NCI-H1417 (cell line): ENCODE measurements around the gene BICC1.
A peak's percentile ranks its signal among the peaks of the same experiment; 100 is the strongest.

Experiments
- DNase-seq, 3 experiments: peaks; one replicate each; lab custom pipeline; 2025; lab: John Stamatoyannopoulos, UW

BICC1 gene

GRCh38 chr10:58515291-58515941 lies 2.7 kb downstream of the BICC1 start:
- no peak for DNase-seq

- no peak for DNase-seq
These were observed 3.4 kb downstream of the BICC1 start for GRCh38 chr10:58516119-58516518.

GRCh38 chr10:58516671-58517070 lies 4.0 kb downstream of the BICC1 start:
- no peak for DNase-seq

GRCh38 chr10:58517081-58517480 lies 4.4 kb downstream of the BICC1 start:
- DNase-seq: no peak

- DNase-seq: no peak
These were observed 5.1 kb downstream of the BICC1 start for GRCh38 chr10:58517491-58518355.

GRCh38 chr10:58518775-58519174 lies 6.1 kb downstream of the BICC1 start:
- DNase-seq: no peak

GRCh38 chr10:58529077-58529728 lies 16.5 kb downstream of the BICC1 start:
- DNase-seq: no peak

- DNase-seq: peak; percentile 39 to 76 (median 47)
These were observed 18.5 kb downstream of the BICC1 start for GRCh38 chr10:58531084-58531695.

- DNase-seq: no peak
These were observed 22.6 kb downstream of the BICC1 start for GRCh38 chr10:58535311-58535710.

- no peak for DNase-seq
These were observed 30.5 kb downstream of the BICC1 start for GRCh38 chr10:58543141-58543540.

- no peak for DNase-seq
These were observed 31.5 kb downstream of the BICC1 start for GRCh38 chr10:58544135-58544534.

- no peak for DNase-seq
These were observed 32.8 kb downstream of the BICC1 start for GRCh38 chr10:58545427-58545826.

- no peak for DNase-seq
These were observed 33.5 kb downstream of the BICC1 start for GRCh38 chr10:58546137-58546536.

GRCh38 chr10:58546722-58547445 lies 34.2 kb downstream of the BICC1 start:
- DNase-seq: no peak

GRCh38 chr10:58547963-58548362 lies 35.3 kb downstream of the BICC1 start:
- no peak for DNase-seq

- DNase-seq: no peak
These were observed 41.6 kb downstream of the BICC1 start for GRCh38 chr10:58554316-58554715.

GRCh38 chr10:58555170-58555929 lies 42.7 kb downstream of the BICC1 start:
- no peak for DNase-seq

- no peak for DNase-seq
These were observed 43.2 kb downstream of the BICC1 start for GRCh38 chr10:58555930-58556311.

- no peak for DNase-seq
These were observed 44.0 kb downstream of the BICC1 start for GRCh38 chr10:58556516-58557165.

GRCh38 chr10:58557714-58558113 lies 45.0 kb downstream of the BICC1 start:
- no peak for DNase-seq

GRCh38 chr10:58560068-58560467 lies 47.4 kb downstream of the BICC1 start:
- DNase-seq: no peak
